H7 (cell line): ENCODE measurements around the gene DNAI1. TPM values are rescaled to one million over a fixed set of nuclear protein-coding genes. Genes with fewer than 3 reads are reported as not detected.
"Not testable (repeated sequence)": the region's sequence is repeated elsewhere in the genome, so short reads cannot be mapped to it uniquely, and the experiment has no call there.

ENCODE experiments used
- DNase-seq: peaks from one replicate; pipeline ENCODE4 v3.0.0; 2012
- H3K27me3 ChIP-seq: 2 replicates; pipeline ENCODE4 v1.6.0; 2011; ENCODE audit warnings: mild to moderate bottlenecking, low read length; ENCODE audit not compliant: control insufficient read depth, insufficient read depth
- H3K36me3 ChIP-seq: replicated peaks from 2 replicates; pipeline ENCODE4 v1.5.1; 2011; ENCODE audit warnings: low read length; ENCODE audit not compliant: control insufficient read depth, insufficient read depth
- H3K4me3 ChIP-seq: 2 replicates; pipeline ENCODE4 v1.5.1; 2011; ENCODE audit warnings: low read depth, mild to moderate bottlenecking, control low read depth, low read length, moderate library complexity; ENCODE audit not compliant: insufficient read depth
- total RNA-seq: library from RNA; depleted of rRNA; stranded (reverse); fragments of >200 nt; shearing (Covaris generic); gene quantifications from 2 replicates; pipeline ENCODE4 v1.2.3, GENCODE V29; 2014

The DNAI1 gene
- total RNA-seq, 1 experiment from 2014 or later, result 0.35 TPM

GRCh38 chr9:34459356-34459755 is 751 bp downstream of the DNAI1 start:
- Histone ChIP-seq H3K4me3 (no peak overlapping the region), H3K36me3 (no peaks in the 10 kb centered on the region), H3K27me3 (peaks cover 4% of the 10 kb centered on the region)
- no peak for DNase-seq

- Histone ChIP-seq H3K36me3 (no peaks in the 10 kb centered on the region), H3K4me3 (no peak overlapping the region), H3K27me3 (peaks cover 4% of the 10 kb centered on the region)
- DNase-seq, result no peak
Measured at GRCh38 chr9:34459941-34460340, 1.3 kb downstream of the DNAI1 start.

- no peak for DNase-seq
- Histone ChIP-seq H3K36me3 (no peaks in the 10 kb centered on the region), H3K27me3 (peaks cover 2% of the 10 kb centered on the region; the same call in 1 of the 2 replicates), H3K4me3 (no peak overlapping the region)
Measured at GRCh38 chr9:34463098-34463900, 4.7 kb downstream of the DNAI1 start.

GRCh38 chr9:34463901-34464232 is 5.3 kb downstream of the DNAI1 start:
- no peak overlapping the region for H3K4me3 ChIP-seq
- no peak for DNase-seq
- H3K27me3 ChIP-seq, result peaks cover under 1% of the 10 kb centered on the region; the same call in 1 of the 2 replicates
- no peaks in the 10 kb centered on the region for H3K36me3 ChIP-seq

- DNase-seq, result no peak
Measured at GRCh38 chr9:34464571-34464970, 6.0 kb downstream of the DNAI1 start.

GRCh38 chr9:34465468-34465867 is 6.9 kb downstream of the DNAI1 start:
- no peaks in the 10 kb centered on the region for H3K36me3 ChIP-seq
- no peak overlapping the region for H3K4me3 ChIP-seq
- no peaks in the 10 kb centered on the region; the same call in 1 of the 2 replicates for H3K27me3 ChIP-seq
- DNase-seq, result no peak

More at GRCh38 chr9:34464571-34464970, 6.0 kb downstream of the DNAI1 start:
- Histone ChIP-seq H3K27me3 (no peaks in the 10 kb centered on the region; the same call in 1 of the 2 replicates), H3K36me3 (no peaks in the 10 kb centered on the region), H3K4me3 (no peak overlapping the region)

GRCh38 chr9:34475097-34475496 is 16.5 kb downstream of the DNAI1 start:
- no peak for DNase-seq
- Histone ChIP-seq H3K36me3 (no peaks in the 10 kb centered on the region), H3K4me3 (no peak overlapping the region), H3K27me3 (no peaks in the 10 kb centered on the region)

GRCh38 chr9:34477541-34477940 is 18.9 kb downstream of the DNAI1 start:
- Histone ChIP-seq H3K36me3 (no peaks in the 10 kb centered on the region), H3K4me3 (no peak overlapping the region), H3K27me3 (no peaks in the 10 kb centered on the region)
- no peak for DNase-seq

- Histone ChIP-seq H3K36me3 (no peaks in the 10 kb centered on the region), H3K4me3 (no peak overlapping the region), H3K27me3 (no peaks in the 10 kb centered on the region)
- DNase-seq, result no peak
Measured at GRCh38 chr9:34479431-34479866, 20.8 kb downstream of the DNAI1 start.

GRCh38 chr9:34481620-34482019 is 23.0 kb downstream of the DNAI1 start:
- H3K36me3 ChIP-seq, H3K27me3 ChIP-seq, DNase-seq, H3K4me3 ChIP-seq: not testable (repeated sequence)

GRCh38 chr9:34482746-34483145 is 24.1 kb downstream of the DNAI1 start:
- not testable (repeated sequence) for H3K27me3 ChIP-seq, DNase-seq, H3K4me3 ChIP-seq, H3K36me3 ChIP-seq

GRCh38 chr9:34484678-34485077 is 26.1 kb downstream of the DNAI1 start:
- no peak overlapping the region for H3K4me3 ChIP-seq
- H3K36me3 ChIP-seq, result no peaks in the 10 kb centered on the region
- no peak for DNase-seq
- no peaks in the 10 kb centered on the region for H3K27me3 ChIP-seq

- Histone ChIP-seq H3K4me3 (no peak overlapping the region), H3K36me3 (no peaks in the 10 kb centered on the region), H3K27me3 (no peaks in the 10 kb centered on the region; the same call in 1 of the 2 replicates)
- DNase-seq, result no peak
Measured at GRCh38 chr9:34485822-34486221, 27.2 kb downstream of the DNAI1 start.

GRCh38 chr9:34486572-34486971 is 28.0 kb downstream of the DNAI1 start:
- no peaks in the 10 kb centered on the region; the same call in 1 of the 2 replicates for H3K27me3 ChIP-seq
- DNase-seq, result no peak
- no peak overlapping the region for H3K4me3 ChIP-seq
- no peaks in the 10 kb centered on the region for H3K36me3 ChIP-seq

GRCh38 chr9:34490360-34490759 is 31.8 kb downstream of the DNAI1 start:
- no peak for DNase-seq
- no peak overlapping the region for H3K4me3 ChIP-seq
- no peaks in the 10 kb centered on the region for H3K36me3 ChIP-seq
- H3K27me3 ChIP-seq, result no peaks in the 10 kb centered on the region; the same call in 1 of the 2 replicates
